Liver (tissue), 9 donors: ENCODE results near the gene APBA3. TPM values are rescaled to one million over a fixed set of nuclear protein-coding genes. Genes with fewer than 3 reads are reported as not detected.

Experiments
- DNase-seq: peaks from one replicate; pipeline ENCODE4 v3.0.0-alpha.2; 2017; ENCODE audit warnings: low spot score
- H3K27ac ChIP-seq, 2 donors: one replicate each; pipeline ENCODE4 v1.7.0; 2013; ENCODE audit warnings: inconsistent platforms in 2 of 2, low read length in 2 of 2, control low read depth in 1 of 2, low read depth in 1 of 2, mild to moderate bottlenecking in 1 of 2
- H3K27me3 ChIP-seq, 4 donors: one replicate each; pipeline versions ENCODE4 v1.6.1 to v1.7.0; 2013; ENCODE audit warnings: low read length in 3 of 4, inconsistent platforms in 1 of 4, mild to moderate bottlenecking in 1 of 4, moderate library complexity in 1 of 4; ENCODE audit not compliant: control insufficient read depth in 4 of 4, insufficient read depth in 4 of 4
- H3K36me3 ChIP-seq, 4 donors: one replicate each; pipeline versions ENCODE4 v1.6.1 to v1.7.0; 2013; ENCODE audit warnings: low read length in 3 of 4, mild to moderate bottlenecking in 3 of 4, low read depth in 1 of 4, moderate library complexity in 1 of 4; ENCODE audit not compliant: control insufficient read depth in 4 of 4, insufficient read depth in 3 of 4
- H3K4me1 ChIP-seq, 4 donors: one replicate each; pipeline versions ENCODE4 v1.6.1 to v1.7.0; 2013; ENCODE audit warnings: low read length in 3 of 4, mild to moderate bottlenecking in 3 of 4, moderate library complexity in 1 of 4; ENCODE audit not compliant: control insufficient read depth in 4 of 4, insufficient read depth in 4 of 4
- H3K4me3 ChIP-seq, 3 donors: one replicate each; pipeline versions ENCODE4 v1.6.1 to v1.7.0; 2013; ENCODE audit warnings: low read length in 3 of 3, control low read depth in 1 of 3, low read depth in 1 of 3, mild to moderate bottlenecking in 1 of 3
- H3K9ac ChIP-seq, 2 donors: one replicate each; pipeline ENCODE4 v1.7.0; 2013; ENCODE audit warnings: low read length in 2 of 2, mild to moderate bottlenecking in 2 of 2, moderate library complexity in 2 of 2, control low read depth in 1 of 2, low read depth in 1 of 2
- H3K9me3 ChIP-seq, 4 donors: one replicate each; pipeline versions ENCODE4 v1.6.1 to v1.7.0; 2013; ENCODE audit warnings: low read length in 3 of 4; ENCODE audit not compliant: control insufficient read depth in 4 of 4
- EGR1 ChIP-seq, 2 donors: IDR thresholded peaks; 2 replicates each; pipeline ENCODE4 v1.6.1; 2016 to 2018; ENCODE audit warnings: antibody characterized with exemption in 2 of 2, low read depth in 2 of 2
- FOXA1 ChIP-seq: IDR thresholded peaks from 2 replicates; pipeline ENCODE4 v1.6.1; 2016; ENCODE audit warnings: antibody characterized with exemption
- FOXA2 ChIP-seq: IDR thresholded peaks from 2 replicates; pipeline ENCODE4 v1.6.1; 2016; ENCODE audit warnings: antibody characterized with exemption
- GABPA ChIP-seq, 2 donors: IDR thresholded peaks in 1 of 2; conservative IDR thresholded peaks in 1 of 2; 2 replicates each; pipeline ENCODE4 v1.6.1; 2016; ENCODE audit warnings: antibody characterized with exemption in 2 of 2, mild to moderate bottlenecking in 1 of 2, moderate library complexity in 1 of 2
- HNF4A ChIP-seq, 2 donors: conservative IDR thresholded peaks; 2 replicates each; pipeline ENCODE4 v1.6.1; 2016; ENCODE audit warnings: antibody characterized with exemption in 2 of 2, mild to moderate bottlenecking in 2 of 2
- HNF4G ChIP-seq: IDR thresholded peaks from 2 replicates; pipeline ENCODE4 v1.6.1; 2016; ENCODE audit warnings: antibody characterized with exemption
- JUND ChIP-seq, 2 donors: IDR thresholded peaks; 2 replicates each; pipeline ENCODE4 v1.6.1; 2016; ENCODE audit warnings: antibody characterized with exemption in 2 of 2
- NR2F2 ChIP-seq: IDR thresholded peaks from 2 replicates; pipeline ENCODE4 v1.6.1; 2016; ENCODE audit warnings: antibody characterized with exemption
- RAD21 ChIP-seq, 2 donors: IDR thresholded peaks; 2 replicates each; pipeline ENCODE4 v1.6.1; 2016; ENCODE audit warnings: antibody characterized with exemption in 2 of 2, mild to moderate bottlenecking in 2 of 2
- REST ChIP-seq: IDR thresholded peaks from 2 replicates; pipeline ENCODE4 v1.6.1; 2016; ENCODE audit warnings: antibody characterized with exemption, mild to moderate bottlenecking
- RXRA ChIP-seq, 2 donors: IDR thresholded peaks; 2 replicates each; pipeline ENCODE4 v1.6.1; 2017 to 2018; ENCODE audit warnings: antibody characterized with exemption in 2 of 2, mild to moderate bottlenecking in 1 of 2
- SP1 ChIP-seq: IDR thresholded peaks from 2 replicates; pipeline ENCODE4 v1.6.1; 2018; ENCODE audit warnings: antibody characterized with exemption, mild to moderate bottlenecking
- TAF1 ChIP-seq: conservative IDR thresholded peaks from 2 replicates; pipeline ENCODE4 v1.6.1; 2016; ENCODE audit warnings: antibody characterized with exemption, mild to moderate bottlenecking
- YY1 ChIP-seq: IDR thresholded peaks from 2 replicates; pipeline ENCODE4 v1.6.1; 2016; ENCODE audit warnings: antibody characterized with exemption, mild to moderate bottlenecking
- WGBS: extraction: QIAGEN DNeasy Blood & Tissue Kit; methylation state at CpG from one replicate; pipeline ENCODE4 v1.1.7; 2013; 5-methylcytosine and 5-hydroxymethylcytosine counted together
- polyA plus RNA-seq, 2 donors: library from polyadenylated mRNA; stranded (reverse) in 1 of 2; unstranded in 1 of 2; fragments of 200-250 nt in 1 of 2; fragments of >200 nt in 1 of 2; fragmentation: Nextera tagmentation in 1 of 2; extraction: Ambion mirVana in 1 of 2; gene quantifications; one replicate each; pipeline versions ENCODE4 v1.2.1 to v1.2.3, GENCODE V29; 2013 to 2015
- total RNA-seq, 2 donors: library from RNA; depleted of rRNA; stranded (reverse); fragments of >200 nt; gene quantifications; one replicate each; pipeline ENCODE4 v1.2.3, GENCODE V29; 2014
- TF ChIP-seq, protein P1 (sequence below): IDR thresholded peaks from 2 replicates; pipeline ENCODE4 v1.6.1; 2016; ENCODE audit warnings: antibody characterized with exemption
- TF ChIP-seq, protein P2 (sequence below): IDR thresholded peaks from 2 replicates; pipeline ENCODE4 v1.6.1; 2016; ENCODE audit warnings: antibody characterized with exemption
- TF ChIP-seq, protein P3 (sequence below): fragments of 150-350 bp; IDR thresholded peaks from 2 replicates; pipeline ENCODE4 v1.5.1; 2017; ENCODE audit warnings: improper control_type of control experiment, low read depth, low read length; ENCODE audit not compliant: missing input control
- TF ChIP-seq, protein P4 (sequence below): IDR thresholded peaks from 2 replicates; pipeline ENCODE4 v1.6.1; 2016; ENCODE audit warnings: antibody characterized with exemption
- donor health status: healthy.
- donor health status: healthy.
- donor health status: healthy.
- donor health status: healthy.
- donor health status: healthy.

Gene APBA3
- total and polyA plus RNA-seq, 4 donors = 6.4 to 24.3 (median 10.7) TPM

DNA sequence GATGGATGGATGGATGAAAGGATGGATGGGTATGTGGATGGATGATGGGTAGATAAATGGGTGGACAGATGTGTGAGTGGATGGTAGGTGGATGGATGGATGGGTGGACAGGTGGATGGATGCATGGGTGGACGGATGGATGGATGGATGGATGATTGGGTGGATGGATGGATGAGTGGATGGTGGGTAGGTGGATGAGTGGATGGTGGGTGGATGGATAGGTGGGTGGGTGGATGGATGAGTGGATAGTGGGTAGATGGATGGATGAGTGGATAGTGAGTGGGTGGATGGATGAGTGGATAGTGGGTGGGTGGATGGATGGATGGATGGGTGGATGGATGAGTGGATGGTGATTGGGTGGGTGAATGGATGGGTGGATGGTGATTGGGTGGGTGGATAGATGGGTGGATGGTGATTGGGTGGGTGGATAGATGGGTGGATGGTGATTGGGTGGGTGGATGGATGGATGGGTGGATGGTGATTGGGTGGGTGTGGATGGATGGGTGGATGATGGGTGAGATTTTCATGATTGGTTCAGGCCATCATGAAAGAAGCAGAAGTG is 15.1 kb upstream of the APBA3 start:
- Histone ChIP-seq H3K4me3 (no peak overlapping the region), H3K27ac (no peak overlapping the region), H3K4me1 (no peaks in the 10 kb centered on the region), H3K9me3 (peaks cover 4 to 7% (median 5%) of the 10 kb centered on the region in 4 donors), H3K27me3 (no peaks in the 10 kb centered on the region), H3K9ac (no peak overlapping the region), H3K36me3 (no peaks in the 10 kb centered on the region)
- 94% methylated on average over 1 of the region's 1 CpG for WGBS
- TF ChIP-seq HNF4G (no peak), SP1 (no peak), FOXA2 (no peak), HNF4A (conservative IDR thresholded peaks at IDR 0.05) (no peak), EGR1 (IDR thresholded peaks at IDR 0.05; ENCODE audit: low read depth in 2 of 2) (no peak), YY1 (no peak), JUND (IDR thresholded peaks at IDR 0.05) (no peak), REST (no peak), NR2F2 (no peak), TAF1 (no peak), GABPA (IDR thresholded peaks at IDR 0.05 in 1 of 2, conservative IDR thresholded peaks at IDR 0.05 in 1 of 2) (no peak), RAD21 (IDR thresholded peaks at IDR 0.05) (no peak), RXRA (IDR thresholded peaks at IDR 0.05) (no peak), FOXA1 (no peak)
- TF ChIP-seq, protein P1, sequence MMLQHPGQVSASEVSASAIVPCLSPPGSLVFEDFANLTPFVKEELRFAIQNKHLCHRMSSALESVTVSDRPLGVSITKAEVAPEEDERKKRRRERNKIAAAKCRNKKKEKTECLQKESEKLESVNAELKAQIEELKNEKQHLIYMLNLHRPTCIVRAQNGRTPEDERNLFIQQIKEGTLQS = no peak
- TF ChIP-seq, protein P2, sequence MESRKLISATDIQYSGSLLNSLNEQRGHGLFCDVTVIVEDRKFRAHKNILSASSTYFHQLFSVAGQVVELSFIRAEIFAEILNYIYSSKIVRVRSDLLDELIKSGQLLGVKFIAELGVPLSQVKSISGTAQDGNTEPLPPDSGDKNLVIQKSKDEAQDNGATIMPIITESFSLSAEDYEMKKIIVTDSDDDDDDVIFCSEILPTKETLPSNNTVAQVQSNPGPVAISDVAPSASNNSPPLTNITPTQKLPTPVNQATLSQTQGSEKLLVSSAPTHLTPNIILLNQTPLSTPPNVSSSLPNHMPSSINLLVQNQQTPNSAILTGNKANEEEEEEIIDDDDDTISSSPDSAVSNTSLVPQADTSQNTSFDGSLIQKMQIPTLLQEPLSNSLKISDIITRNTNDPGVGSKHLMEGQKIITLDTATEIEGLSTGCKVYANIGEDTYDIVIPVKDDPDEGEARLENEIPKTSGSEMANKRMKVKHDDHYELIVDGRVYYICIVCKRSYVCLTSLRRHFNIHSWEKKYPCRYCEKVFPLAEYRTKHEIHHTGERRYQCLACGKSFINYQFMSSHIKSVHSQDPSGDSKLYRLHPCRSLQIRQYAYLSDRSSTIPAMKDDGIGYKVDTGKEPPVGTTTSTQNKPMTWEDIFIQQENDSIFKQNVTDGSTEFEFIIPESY = no peak
- TF ChIP-seq, protein P3, sequence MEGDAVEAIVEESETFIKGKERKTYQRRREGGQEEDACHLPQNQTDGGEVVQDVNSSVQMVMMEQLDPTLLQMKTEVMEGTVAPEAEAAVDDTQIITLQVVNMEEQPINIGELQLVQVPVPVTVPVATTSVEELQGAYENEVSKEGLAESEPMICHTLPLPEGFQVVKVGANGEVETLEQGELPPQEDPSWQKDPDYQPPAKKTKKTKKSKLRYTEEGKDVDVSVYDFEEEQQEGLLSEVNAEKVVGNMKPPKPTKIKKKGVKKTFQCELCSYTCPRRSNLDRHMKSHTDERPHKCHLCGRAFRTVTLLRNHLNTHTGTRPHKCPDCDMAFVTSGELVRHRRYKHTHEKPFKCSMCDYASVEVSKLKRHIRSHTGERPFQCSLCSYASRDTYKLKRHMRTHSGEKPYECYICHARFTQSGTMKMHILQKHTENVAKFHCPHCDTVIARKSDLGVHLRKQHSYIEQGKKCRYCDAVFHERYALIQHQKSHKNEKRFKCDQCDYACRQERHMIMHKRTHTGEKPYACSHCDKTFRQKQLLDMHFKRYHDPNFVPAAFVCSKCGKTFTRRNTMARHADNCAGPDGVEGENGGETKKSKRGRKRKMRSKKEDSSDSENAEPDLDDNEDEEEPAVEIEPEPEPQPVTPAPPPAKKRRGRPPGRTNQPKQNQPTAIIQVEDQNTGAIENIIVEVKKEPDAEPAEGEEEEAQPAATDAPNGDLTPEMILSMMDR = no peak
- TF ChIP-seq, protein P4, sequence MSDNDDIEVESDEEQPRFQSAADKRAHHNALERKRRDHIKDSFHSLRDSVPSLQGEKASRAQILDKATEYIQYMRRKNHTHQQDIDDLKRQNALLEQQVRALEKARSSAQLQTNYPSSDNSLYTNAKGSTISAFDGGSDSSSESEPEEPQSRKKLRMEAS = no peak
- DNase-seq = no peak
